Keratinocyte (primary cell): ENCODE results near the gene HSDL2.

Source experiments
- EZH2 ChIP-seq: IDR thresholded peaks from one replicate; pipeline ENCODE4 v1.6.1; 2012; ENCODE audit warnings: inconsistent platforms, mild to moderate bottlenecking, low read length, moderate library complexity
- TF ChIP-seq, protein P1 (sequence below), 3 experiments: IDR thresholded peaks in 1 of 3; conservative IDR thresholded peaks in 1 of 3; optimal IDR thresholded peaks in 1 of 3; 2 replicates in 2 of 3; 3 replicates in 1 of 3; pipeline versions ENCODE3 to v1.5.1; 2011; ENCODE audit warnings: low read length in 3 of 3, mild to moderate bottlenecking in 3 of 3, moderate library complexity in 2 of 3, control low read depth in 1 of 3, inconsistent platforms in 1 of 3; ENCODE audit not compliant: insufficient read depth in 2 of 3; ENCODE audit errors: extremely low read depth in 1 of 3

DNA sequence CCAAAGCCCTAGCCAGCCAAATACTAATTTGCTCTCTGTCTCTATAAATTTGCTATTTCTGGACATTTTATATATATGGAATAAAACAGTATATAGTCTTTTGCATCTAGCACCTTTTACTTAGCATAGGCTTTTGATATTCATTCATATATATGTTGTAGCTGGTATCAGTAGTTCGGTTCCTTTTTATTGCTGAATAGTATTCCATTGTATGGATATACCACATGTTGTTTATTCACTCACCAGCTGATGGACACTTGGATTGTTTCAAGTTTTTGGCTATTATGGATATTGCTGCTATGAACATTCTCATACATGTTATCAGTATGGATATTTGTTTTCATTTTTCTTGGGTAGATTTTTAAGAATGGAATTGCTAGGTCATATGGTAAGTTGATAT, 82.9 kb downstream of the HSDL2 start:
- no peak for TF ChIP-seq EZH2
- TF ChIP-seq, protein P1, sequence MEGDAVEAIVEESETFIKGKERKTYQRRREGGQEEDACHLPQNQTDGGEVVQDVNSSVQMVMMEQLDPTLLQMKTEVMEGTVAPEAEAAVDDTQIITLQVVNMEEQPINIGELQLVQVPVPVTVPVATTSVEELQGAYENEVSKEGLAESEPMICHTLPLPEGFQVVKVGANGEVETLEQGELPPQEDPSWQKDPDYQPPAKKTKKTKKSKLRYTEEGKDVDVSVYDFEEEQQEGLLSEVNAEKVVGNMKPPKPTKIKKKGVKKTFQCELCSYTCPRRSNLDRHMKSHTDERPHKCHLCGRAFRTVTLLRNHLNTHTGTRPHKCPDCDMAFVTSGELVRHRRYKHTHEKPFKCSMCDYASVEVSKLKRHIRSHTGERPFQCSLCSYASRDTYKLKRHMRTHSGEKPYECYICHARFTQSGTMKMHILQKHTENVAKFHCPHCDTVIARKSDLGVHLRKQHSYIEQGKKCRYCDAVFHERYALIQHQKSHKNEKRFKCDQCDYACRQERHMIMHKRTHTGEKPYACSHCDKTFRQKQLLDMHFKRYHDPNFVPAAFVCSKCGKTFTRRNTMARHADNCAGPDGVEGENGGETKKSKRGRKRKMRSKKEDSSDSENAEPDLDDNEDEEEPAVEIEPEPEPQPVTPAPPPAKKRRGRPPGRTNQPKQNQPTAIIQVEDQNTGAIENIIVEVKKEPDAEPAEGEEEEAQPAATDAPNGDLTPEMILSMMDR (optimal IDR thresholded peaks at IDR 0.05 in 1 of 3, IDR thresholded peaks at IDR 0.05 in 1 of 3, conservative IDR thresholded peaks at IDR 0.05 in 1 of 3; ENCODE audit: extremely low read depth in 1 of 3, insufficient read depth in 2 of 3, low read length in 3 of 3): no peak
